ENCODE results near the gene TTLL11.
A peak's percentile ranks its signal among the peaks of the same experiment; 100 is the strongest.

The TTLL11 gene

DNA sequence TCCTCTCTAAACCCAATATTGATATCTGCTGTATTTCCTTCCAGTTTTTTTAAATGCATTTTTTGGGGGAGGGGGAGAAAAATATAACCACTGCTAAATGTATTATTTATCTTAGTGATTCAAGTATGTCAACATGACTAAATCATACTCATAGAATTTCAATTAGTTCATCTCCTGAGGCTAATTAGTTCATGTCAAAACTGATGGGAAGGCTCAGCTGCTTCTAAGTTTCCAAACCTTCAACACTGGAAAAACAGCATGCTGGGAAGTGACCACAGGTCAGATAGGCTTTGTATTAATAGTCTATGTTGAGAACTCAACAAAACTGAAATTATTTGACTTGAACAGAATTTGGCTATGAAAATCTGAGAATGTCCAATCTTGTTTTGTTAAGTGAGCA lies 118.7 kb downstream of the TTLL11 start:
- DNase-seq (ENCODE audit: low read depth), result no peak
- TF ChIP-seq, protein P1, sequence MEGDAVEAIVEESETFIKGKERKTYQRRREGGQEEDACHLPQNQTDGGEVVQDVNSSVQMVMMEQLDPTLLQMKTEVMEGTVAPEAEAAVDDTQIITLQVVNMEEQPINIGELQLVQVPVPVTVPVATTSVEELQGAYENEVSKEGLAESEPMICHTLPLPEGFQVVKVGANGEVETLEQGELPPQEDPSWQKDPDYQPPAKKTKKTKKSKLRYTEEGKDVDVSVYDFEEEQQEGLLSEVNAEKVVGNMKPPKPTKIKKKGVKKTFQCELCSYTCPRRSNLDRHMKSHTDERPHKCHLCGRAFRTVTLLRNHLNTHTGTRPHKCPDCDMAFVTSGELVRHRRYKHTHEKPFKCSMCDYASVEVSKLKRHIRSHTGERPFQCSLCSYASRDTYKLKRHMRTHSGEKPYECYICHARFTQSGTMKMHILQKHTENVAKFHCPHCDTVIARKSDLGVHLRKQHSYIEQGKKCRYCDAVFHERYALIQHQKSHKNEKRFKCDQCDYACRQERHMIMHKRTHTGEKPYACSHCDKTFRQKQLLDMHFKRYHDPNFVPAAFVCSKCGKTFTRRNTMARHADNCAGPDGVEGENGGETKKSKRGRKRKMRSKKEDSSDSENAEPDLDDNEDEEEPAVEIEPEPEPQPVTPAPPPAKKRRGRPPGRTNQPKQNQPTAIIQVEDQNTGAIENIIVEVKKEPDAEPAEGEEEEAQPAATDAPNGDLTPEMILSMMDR (conservative IDR thresholded peaks at IDR 0.05; ENCODE audit: low read depth, low read length), result no peak
- no peak overlapping the region for H3K4me3 ChIP-seq (ENCODE audit: low read depth, low read length)

DNA sequence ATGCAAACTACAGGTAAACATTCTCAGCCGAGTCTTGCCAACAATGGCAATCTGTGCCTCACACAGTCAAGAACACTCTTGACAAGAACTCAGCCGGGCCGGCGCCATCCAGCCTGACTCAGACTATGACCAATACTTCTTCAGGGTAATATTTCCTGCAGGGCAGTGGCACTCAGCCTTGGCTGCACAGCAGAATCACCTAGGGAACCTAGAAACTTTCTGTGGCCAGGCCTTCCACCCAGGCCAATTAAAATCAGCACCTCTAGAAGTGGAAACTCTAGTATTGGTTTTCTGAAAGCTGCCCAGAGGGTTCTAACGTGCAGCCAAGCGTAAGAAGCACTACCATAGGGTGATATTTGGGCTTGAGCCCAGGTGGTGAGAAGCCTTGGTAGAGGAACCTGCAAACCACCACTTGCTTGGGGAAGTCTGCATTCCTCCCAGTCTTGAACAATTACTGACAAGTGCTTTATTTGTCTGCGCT lies 120.6 kb downstream of the TTLL11 start:
- TF ChIP-seq, protein P1 (conservative IDR thresholded peaks at IDR 0.05; ENCODE audit: low read depth, low read length), result no peak
- H3K4me3 ChIP-seq (ENCODE audit: low read depth, low read length), result no peak overlapping the region
- DNase-seq (ENCODE audit: low read depth), result no peak

DNA sequence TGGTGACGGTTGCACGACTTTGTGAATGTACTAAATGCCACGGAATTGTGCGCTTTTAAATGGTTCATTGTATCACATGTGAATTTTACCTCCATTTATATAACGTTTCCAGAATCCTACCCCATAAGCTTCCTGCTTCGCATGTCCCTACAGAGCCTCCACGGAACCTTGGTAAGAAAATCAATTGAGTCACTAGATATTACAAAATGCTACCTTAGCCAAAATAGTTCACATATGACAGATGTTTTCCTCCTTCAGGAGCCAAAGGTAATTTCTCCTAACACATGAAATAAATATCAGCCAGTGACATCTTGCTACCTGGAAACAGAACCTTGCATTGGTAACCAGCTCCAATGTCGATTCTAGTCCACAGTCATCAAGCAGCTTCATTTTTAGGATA lies 125.1 kb downstream of the TTLL11 start:
- TF ChIP-seq, protein P1 (conservative IDR thresholded peaks at IDR 0.05; ENCODE audit: low read depth, low read length), result no peak
- H3K4me3 ChIP-seq (ENCODE audit: low read depth, low read length), result no peak overlapping the region
- DNase-seq (ENCODE audit: low read depth), result no peak

DNA sequence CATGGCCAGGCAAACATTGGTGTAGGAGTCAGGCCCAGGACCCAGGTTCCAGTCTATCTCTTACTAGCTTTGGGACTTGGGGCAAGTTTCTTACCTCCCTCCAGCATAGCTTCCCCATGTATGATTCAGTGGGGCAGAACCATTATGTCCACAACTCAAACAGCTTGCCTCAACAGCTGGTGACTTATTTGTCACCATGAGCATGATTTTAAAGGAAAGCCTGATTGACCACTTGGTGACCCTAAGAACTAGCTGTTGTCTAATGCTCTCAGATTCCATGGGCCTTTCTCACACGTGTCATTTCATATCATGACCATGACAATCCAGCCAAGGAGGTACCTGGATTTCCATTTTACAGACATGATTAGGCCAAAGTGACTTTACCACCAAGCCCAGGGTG lies 126.4 kb downstream of the TTLL11 start:
- no peak overlapping the region for H3K4me3 ChIP-seq (ENCODE audit: low read depth, low read length)
- TF ChIP-seq, protein P1 (conservative IDR thresholded peaks at IDR 0.05; ENCODE audit: low read depth, low read length), result no peak
- no peak for DNase-seq (ENCODE audit: low read depth)

DNA sequence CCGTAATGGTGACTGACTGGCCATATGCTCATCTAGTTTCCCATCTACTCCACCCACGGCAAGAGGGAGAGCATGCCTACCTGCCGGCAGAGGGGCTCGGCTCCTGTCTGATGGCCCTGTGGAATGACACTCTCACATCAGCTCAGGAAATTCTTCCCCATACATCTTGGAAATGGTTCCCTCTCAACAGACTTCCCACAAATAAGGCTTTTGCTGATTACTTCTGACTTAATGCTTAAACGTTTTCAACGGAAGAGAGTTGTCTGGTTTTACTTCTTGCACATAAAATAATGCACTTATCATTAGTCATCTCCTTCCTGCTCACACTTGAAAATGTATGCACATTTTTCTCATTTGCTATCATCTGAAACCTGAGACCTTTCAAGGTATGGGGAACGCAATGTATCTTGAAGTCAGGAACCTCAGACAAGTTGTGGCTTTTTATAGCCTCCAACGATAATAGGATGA lies 129.5 kb downstream of the TTLL11 start:
- TF ChIP-seq, protein P1 (conservative IDR thresholded peaks at IDR 0.05; ENCODE audit: low read depth, low read length), result no peak
- H3K4me3 ChIP-seq (ENCODE audit: low read depth, low read length), result peak overlapping the region; percentile 9
- DNase-seq (ENCODE audit: low read depth), result peak; percentile 79

DNA sequence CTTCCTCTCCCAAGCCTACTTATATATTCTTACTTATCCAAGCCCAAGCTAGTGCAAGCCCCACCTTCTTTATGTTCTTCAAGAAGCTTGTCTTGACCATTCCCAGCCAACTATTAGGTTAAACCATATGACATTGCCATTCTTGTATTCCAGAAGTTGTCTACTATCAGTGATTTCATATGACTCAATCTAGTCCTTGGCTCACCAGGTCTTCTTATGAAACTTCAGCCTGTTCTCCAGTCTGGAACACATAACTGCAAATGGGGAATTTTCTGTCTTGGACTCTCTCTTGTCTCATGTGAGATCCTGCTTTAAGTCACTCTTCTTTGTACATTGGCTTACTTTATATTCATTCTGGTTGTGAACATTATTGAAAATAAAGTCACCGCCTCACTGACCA lies 130.7 kb downstream of the TTLL11 start:
- no peak overlapping the region for H3K4me3 ChIP-seq (ENCODE audit: low read depth, low read length)
- TF ChIP-seq, protein P1 (conservative IDR thresholded peaks at IDR 0.05; ENCODE audit: low read depth, low read length), result no peak

DNA sequence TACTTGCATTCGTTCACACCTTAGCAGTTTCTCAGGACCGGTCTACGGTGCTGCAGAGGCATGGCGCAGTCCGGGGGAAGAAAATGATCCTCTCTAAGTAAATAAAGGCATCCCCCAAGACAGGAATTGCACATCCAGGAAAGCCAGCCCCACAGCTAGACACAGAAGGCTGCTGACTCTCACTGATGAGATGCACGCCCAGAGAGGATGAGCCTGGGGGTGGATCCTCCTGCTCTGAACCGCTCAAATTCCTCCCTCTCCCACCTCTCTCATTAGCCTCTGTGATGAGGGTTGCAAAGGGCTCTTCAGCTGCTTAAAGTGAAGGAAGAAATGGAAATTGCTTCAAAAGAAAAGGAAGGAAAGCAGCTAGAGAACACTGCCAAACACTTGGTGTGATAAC lies 132.4 kb downstream of the TTLL11 start:
- TF ChIP-seq, protein P1 (conservative IDR thresholded peaks at IDR 0.05; ENCODE audit: low read depth, low read length), result no peak
- no peak for DNase-seq (ENCODE audit: low read depth)
- no peak overlapping the region for H3K4me3 ChIP-seq (ENCODE audit: low read depth, low read length)

More for the DNA sequence above, 130.7 kb downstream of the TTLL11 start:
- no peak for DNase-seq (ENCODE audit: low read depth)
